AG04449 (cell line): ENCODE data around the gene SUSD6.

Experiments
- CTCF ChIA-PET: fragments of 350-600 bp; formaldehyde crosslinking; extraction: SDS; loops from one replicate; lab custom pipeline; 2021; ENCODE audit warnings: antibody characterized with exemption; lab: Yijun Ruan, JAX
- POLR2A ChIA-PET: fragments of 400-600, 350-600 bp; formaldehyde crosslinking; extraction: SDS; loops from one replicate; lab custom pipeline; 2020; ENCODE audit warnings: antibody characterized with exemption, inconsistent platforms; lab: Yijun Ruan, JAX
- DNase-seq: peaks from one replicate; pipeline ENCODE4 v3.0.0-alpha.2; 2010; ENCODE audit warnings: low read depth, low spot score
- H3K4me3 ChIP-seq: 2 replicates; pipeline ENCODE4 v1.5.1; 2011; ENCODE audit warnings: low read depth, mild to moderate bottlenecking, control low read depth, low read length
- CTCF ChIP-seq: IDR thresholded peaks from one replicate; pipeline ENCODE4 v1.5.1; 2011; ENCODE audit warnings: mild to moderate bottlenecking, moderate library complexity, low read length, control low read depth, inconsistent platforms; ENCODE audit not compliant: insufficient read depth; ENCODE audit errors: missing control alignments

Gene SUSD6

GRCh38 chr14:69571449-69572029 is 39.9 kb upstream of the SUSD6 start:
- H3K4me3 ChIP-seq: peak overlapping the region; percentile 41
- ChIA-PET POLR2A (interaction anchor here (0.7 kb wide), 1 partner anchor 192 kb away, joined by 4 read pairs; no protein-coding TSS in a partner anchor), CTCF (interaction anchor here (0.9 to 7.9 kb wide), 13 partner anchors 8 to 329 kb away, joined by 3 to 55 read pairs (median 5); no protein-coding TSS in a partner anchor)
- TF ChIP-seq CTCF: no peak
- DNase-seq: no peak

DNA sequence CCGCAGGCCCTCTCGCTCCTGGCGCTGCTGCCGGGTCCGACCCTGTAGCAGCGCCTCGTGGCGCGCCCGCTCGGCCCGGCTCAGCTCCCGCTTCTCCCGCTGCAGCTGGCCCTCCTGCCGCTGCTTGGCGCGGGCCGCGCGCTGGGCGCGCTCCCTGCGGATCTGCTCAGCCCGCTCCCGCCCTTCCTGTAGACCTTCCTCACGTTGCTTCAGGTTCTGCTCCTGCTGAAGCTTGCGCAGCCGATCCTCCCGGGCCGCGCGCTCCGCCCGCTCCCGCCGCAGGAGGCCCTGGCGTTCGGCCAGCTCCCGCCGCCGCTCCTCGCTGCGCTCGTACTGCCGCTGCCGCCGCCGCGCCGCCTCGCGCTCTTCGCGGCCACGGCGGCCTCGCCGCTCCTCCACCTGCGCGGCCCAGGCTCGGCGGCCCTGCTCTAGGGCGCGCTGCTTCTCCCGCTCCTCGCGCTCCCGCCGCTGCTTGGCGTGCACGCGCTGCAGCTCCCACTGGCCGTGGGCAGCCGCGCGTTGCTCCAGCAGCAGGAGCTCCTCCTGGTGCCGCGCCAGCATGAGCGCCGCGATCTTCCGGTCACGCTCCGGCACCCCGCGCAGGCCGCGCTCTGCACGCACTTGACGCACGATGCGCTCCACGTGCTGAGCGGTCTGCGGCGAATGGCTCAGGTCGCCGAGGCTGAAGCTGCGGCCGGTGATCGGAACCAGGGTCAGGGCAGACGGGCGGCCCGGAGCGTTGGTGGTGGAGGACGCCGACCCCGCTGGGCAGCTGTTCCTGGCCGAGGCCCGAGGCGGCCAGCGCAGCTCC is 39.2 kb upstream of the SUSD6 start:
- CTCF ChIA-PET: interaction anchor here (0.9 to 7.9 kb wide), 19 partner anchors 8 to 330 kb away, joined by 3 to 55 read pairs (median 7); no protein-coding TSS in a partner anchor
- peak overlapping the region; percentile 41 for H3K4me3 ChIP-seq
- POLR2A ChIA-PET: interaction anchor here (0.7 kb wide), 1 partner anchor 193 kb away, joined by 4 read pairs; no protein-coding TSS in a partner anchor
- DNase-seq: no peak
- TF ChIP-seq CTCF: no peak

- no peak for DNase-seq
- POLR2A ChIA-PET: no interaction called here
- no peak for TF ChIP-seq CTCF
- CTCF ChIA-PET: interaction anchor here (1.0 to 7.9 kb wide), 14 partner anchors 8 to 330 kb away, joined by 3 to 55 read pairs (median 10); no protein-coding TSS in a partner anchor
- no peak overlapping the region; the same call in 1 of the 2 replicates for H3K4me3 ChIP-seq
Measured at GRCh38 chr14:69572841-69573135, 38.6 kb upstream of the SUSD6 start.

DNA sequence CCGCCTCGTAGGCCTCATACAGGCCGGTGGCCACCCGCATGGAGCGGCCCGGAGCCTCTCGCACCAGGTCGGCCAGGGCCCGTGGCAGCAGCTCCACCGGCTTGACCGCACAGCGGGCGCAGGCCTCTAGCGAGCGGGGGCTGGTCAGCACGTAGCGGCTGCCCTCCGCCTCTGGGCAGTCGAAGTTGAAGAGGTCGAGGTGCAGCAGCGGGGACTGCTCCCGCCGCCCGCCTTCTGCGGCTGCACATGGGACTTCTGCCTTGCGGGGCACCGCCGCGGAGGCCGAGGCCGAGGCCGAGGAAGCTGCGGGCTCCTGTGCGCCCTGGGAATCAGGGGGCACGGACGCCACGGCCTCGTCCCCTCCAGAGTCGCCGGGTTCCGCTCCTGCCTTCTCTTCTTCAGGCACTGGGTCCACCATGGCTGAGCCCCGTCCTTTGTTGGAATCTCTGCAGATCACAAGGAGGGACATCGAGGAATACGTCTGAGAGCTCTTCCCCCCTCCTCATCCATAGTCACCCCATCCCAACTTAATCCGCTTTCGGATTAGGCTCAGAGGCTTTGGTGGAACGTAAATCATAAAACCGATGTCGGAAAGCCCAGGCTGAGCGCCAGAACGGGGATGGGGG is 38.1 kb upstream of the SUSD6 start:
- POLR2A ChIA-PET: no interaction called here
- no peak overlapping the region for H3K4me3 ChIP-seq
- no peak for TF ChIP-seq CTCF
- DNase-seq: no peak
- CTCF ChIA-PET: interaction anchor here (1.0 to 7.9 kb wide), 16 partner anchors 10 to 335 kb away, joined by 3 to 55 read pairs (median 10); no protein-coding TSS in a partner anchor

- no peak for TF ChIP-seq CTCF
- CTCF ChIA-PET: interaction anchor here (0.7 to 7.9 kb wide), 23 partner anchors 9 to 338 kb away, joined by 3 to 55 read pairs (median 9); no protein-coding TSS in a partner anchor
- POLR2A ChIA-PET: no interaction called here
- DNase-seq: no peak
- H3K4me3 ChIP-seq: no peak overlapping the region
Measured at GRCh38 chr14:69573831-69574262, 37.5 kb upstream of the SUSD6 start.
